ENCODE results near the gene GADD45A.

GADD45A gene

GRCh38 chr1:67689267-67690017 lies 4.4 kb downstream of the GADD45A start:
- no peak for DNase-seq

GRCh38 chr1:67690018-67690363 lies 5.0 kb downstream of the GADD45A start:
- no peak for DNase-seq

- no peak for DNase-seq
Observed at GRCh38 chr1:67690411-67690810, 5.4 kb downstream of the GADD45A start.

- DNase-seq = no peak
Observed at GRCh38 chr1:67691712-67692111, 6.7 kb downstream of the GADD45A start.

GRCh38 chr1:67695963-67696362 lies 11.0 kb downstream of the GADD45A start:
- no peak for DNase-seq

GRCh38 chr1:67696708-67697107 lies 11.7 kb downstream of the GADD45A start:
- DNase-seq = no peak

- DNase-seq = no peak
Observed at GRCh38 chr1:67700220-67700619, 15.2 kb downstream of the GADD45A start.

GRCh38 chr1:67700692-67701410 lies 15.8 kb downstream of the GADD45A start:
- peak in 1 of 5 donors; percentile 5 for DNase-seq

- no peak for DNase-seq
Observed at GRCh38 chr1:67701876-67702275, 16.9 kb downstream of the GADD45A start.

GRCh38 chr1:67704351-67704750 lies 19.4 kb downstream of the GADD45A start:
- no peak for DNase-seq

- no peak for DNase-seq
Observed at GRCh38 chr1:67705735-67706453, 20.9 kb downstream of the GADD45A start.

- DNase-seq = no peak
Observed at GRCh38 chr1:67708606-67709005, 23.6 kb downstream of the GADD45A start.

GRCh38 chr1:67710417-67710816 lies 25.4 kb downstream of the GADD45A start:
- DNase-seq = no peak

- no peak for DNase-seq
Observed at GRCh38 chr1:67711158-67711854, 26.3 kb downstream of the GADD45A start.

- no peak for DNase-seq
Observed at GRCh38 chr1:67711855-67712212, 26.8 kb downstream of the GADD45A start.

- no peak for DNase-seq
Observed at GRCh38 chr1:67713057-67713846, 28.3 kb downstream of the GADD45A start.

GRCh38 chr1:67715819-67716218 lies 30.8 kb downstream of the GADD45A start:
- no peak for DNase-seq

- no peak for DNase-seq
Observed at GRCh38 chr1:67716800-67717199, 31.8 kb downstream of the GADD45A start.

GRCh38 chr1:67717876-67718275 lies 32.9 kb downstream of the GADD45A start:
- no peak for DNase-seq

GRCh38 chr1:67719329-67720196 lies 34.6 kb downstream of the GADD45A start:
- DNase-seq = no peak

- no peak for DNase-seq
Observed at GRCh38 chr1:67721112-67721511, 36.1 kb downstream of the GADD45A start.

Data from T-helper 1 cell (primary cell).